Measurements from ENCODE around the gene MGLL. TPM values are rescaled to one million over a fixed set of nuclear protein-coding genes. Genes with fewer than 3 reads are reported as not detected.

The MGLL gene
- total RNA-seq, 1 experiment from 2014 or later: 42.4 TPM

- no peaks in the 10 kb centered on the region for H3K36me3 Mint-ChIP-seq (ENCODE audit: insufficient read depth, unreplicated experiment)
Measured at GRCh38 chr3:127755305-127755681, 67.0 kb downstream of the MGLL start.

GRCh38 chr3:127754411-127755304, 67.7 kb downstream of the MGLL start:
- H3K4me1 Mint-ChIP-seq (ENCODE audit: low read depth, unreplicated experiment): peaks cover 20% of the 10 kb centered on the region
- peak; percentile 13 for TF ChIP-seq CTCF (IDR thresholded peaks at IDR 0.05; ENCODE audit: unreplicated experiment)
- H3K4me3 Mint-ChIP-seq (ENCODE audit: low read depth, unreplicated experiment): no peak overlapping the region
- H3K9me3 Mint-ChIP-seq (ENCODE audit: low read depth, unreplicated experiment): no peaks in the 10 kb centered on the region
- no peak overlapping the region for H3K27ac Mint-ChIP-seq (ENCODE audit: unreplicated experiment)
- no peaks in the 10 kb centered on the region for H3K27me3 Mint-ChIP-seq (ENCODE audit: unreplicated experiment)
- CTCF ChIA-PET: no interaction called here
- H3K36me3 Mint-ChIP-seq (ENCODE audit: insufficient read depth, unreplicated experiment): no peaks in the 10 kb centered on the region
- DNase-seq: no peak
- intact Hi-C loops (cut with micrococcal nuclease; ENCODE audit: unreplicated experiment): no loop called here
- BruUV-seq (replicated peaks): no TSS peak

More at GRCh38 chr3:127755305-127755681, 67.0 kb downstream of the MGLL start:
- TF ChIP-seq CTCF (IDR thresholded peaks at IDR 0.05; ENCODE audit: unreplicated experiment): no peak
- Mint-ChIP-seq H3K9me3 (ENCODE audit: low read depth, unreplicated experiment) (no peaks in the 10 kb centered on the region), H3K4me3 (ENCODE audit: low read depth, unreplicated experiment) (no peak overlapping the region), H3K4me1 (ENCODE audit: low read depth, unreplicated experiment) (peaks cover 13% of the 10 kb centered on the region), H3K27ac (ENCODE audit: unreplicated experiment) (no peak overlapping the region), H3K27me3 (ENCODE audit: unreplicated experiment) (no peaks in the 10 kb centered on the region)
- CTCF ChIA-PET: no interaction called here
- intact Hi-C loops (cut with micrococcal nuclease; ENCODE audit: unreplicated experiment): no loop called here
- DNase-seq: no peak
- no TSS peak for BruUV-seq (replicated peaks)

GRCh38 chr3:127753898-127754410, 68.4 kb downstream of the MGLL start:
- intact Hi-C loops (cut with micrococcal nuclease; ENCODE audit: unreplicated experiment): no loop called here
- CTCF ChIA-PET: interaction anchor here (0.6 kb wide), 1 partner anchor 16 kb away, joined by 4 read pairs; no protein-coding TSS in a partner anchor
- DNase-seq: no peak
- H3K27me3 Mint-ChIP-seq (ENCODE audit: unreplicated experiment): no peaks in the 10 kb centered on the region
- no peak overlapping the region for H3K27ac Mint-ChIP-seq (ENCODE audit: unreplicated experiment)
- TF ChIP-seq CTCF (IDR thresholded peaks at IDR 0.05; ENCODE audit: unreplicated experiment): no peak
- H3K4me1 Mint-ChIP-seq (ENCODE audit: low read depth, unreplicated experiment): peaks cover 27% of the 10 kb centered on the region
- H3K4me3 Mint-ChIP-seq (ENCODE audit: low read depth, unreplicated experiment): no peak overlapping the region
- H3K36me3 Mint-ChIP-seq (ENCODE audit: insufficient read depth, unreplicated experiment): no peaks in the 10 kb centered on the region
- no TSS peak for BruUV-seq (replicated peaks)
- no peaks in the 10 kb centered on the region for H3K9me3 Mint-ChIP-seq (ENCODE audit: low read depth, unreplicated experiment)

GRCh38 chr3:127753338-127753737, 69.0 kb downstream of the MGLL start:
- no peak overlapping the region for H3K27ac Mint-ChIP-seq (ENCODE audit: unreplicated experiment)
- H3K9me3 Mint-ChIP-seq (ENCODE audit: low read depth, unreplicated experiment): no peaks in the 10 kb centered on the region
- DNase-seq: no peak
- BruUV-seq (replicated peaks): no TSS peak
- intact Hi-C loops (cut with micrococcal nuclease; ENCODE audit: unreplicated experiment): no loop called here
- peaks cover under 1% of the 10 kb centered on the region for H3K36me3 Mint-ChIP-seq (ENCODE audit: insufficient read depth, unreplicated experiment)
- H3K27me3 Mint-ChIP-seq (ENCODE audit: unreplicated experiment): no peaks in the 10 kb centered on the region
- peaks cover 33% of the 10 kb centered on the region for H3K4me1 Mint-ChIP-seq (ENCODE audit: low read depth, unreplicated experiment)
- no peak for TF ChIP-seq CTCF (IDR thresholded peaks at IDR 0.05; ENCODE audit: unreplicated experiment)
- no peak overlapping the region for H3K4me3 Mint-ChIP-seq (ENCODE audit: low read depth, unreplicated experiment)
- CTCF ChIA-PET: interaction anchor here (0.6 kb wide), 1 partner anchor 15 kb away, joined by 4 read pairs; no protein-coding TSS in a partner anchor
